Uterus (tissue), 4 donors: ENCODE results near the gene NUTM2A. TPM values are rescaled to one million over a fixed set of nuclear protein-coding genes. Genes with fewer than 3 reads are reported as not detected.
"Not testable (repeated sequence)": the region's sequence is repeated elsewhere in the genome, so short reads cannot be mapped to it uniquely, and the experiment has no call there.

ENCODE experiments used
- DNase-seq, 2 donors: peaks; one replicate each; pipeline ENCODE4 v3.0.0-alpha.2; 2019 to 2020
- H3K27ac ChIP-seq, 2 donors: fragments of 200-600 bp; sonication (generic); 1 replicate in 1 of 2; 2 replicates in 1 of 2; pipeline ENCODE4 v1.5.1; 2016 to 2018
- H3K27me3 ChIP-seq, 2 donors: fragments of 200-600 bp; sonication (generic); one replicate each; pipeline ENCODE4 v1.5.1; 2018 to 2019; ENCODE audit warnings: control low read depth in 1 of 2
- H3K36me3 ChIP-seq, 2 donors: fragments of 200-600 bp; sonication (generic); one replicate each; pipeline ENCODE4 v1.5.1; 2019; ENCODE audit warnings: control low read depth in 1 of 2
- H3K4me1 ChIP-seq, 2 donors: fragments of 200-600 bp; sonication (generic); one replicate each; pipeline ENCODE4 v1.5.1; 2018 to 2019; ENCODE audit warnings: control low read depth in 1 of 2
- H3K4me3 ChIP-seq, 2 donors: fragments of 200-600 bp; sonication (generic); 1 replicate in 1 of 2; 2 replicates in 1 of 2; pipeline ENCODE4 v1.5.1; 2018 to 2019; ENCODE audit warnings: mild to moderate bottlenecking in 1 of 2
- H3K9me3 ChIP-seq, 2 donors: fragments of 200-600 bp; sonication (generic); one replicate each; pipeline ENCODE4 v1.5.1; 2019; ENCODE audit warnings: control low read depth in 1 of 2
- intact Hi-C: fragments of 100-400 bp; cut with DNase I; formaldehyde crosslinking; loops from one replicate; pipeline ENCODE4 v1.15.1; 2023; ENCODE audit warnings: low total_unique reads
- total RNA-seq, 4 donors: library from RNA; depleted of rRNA in 3 of 4; stranded (reverse); fragments of >200 nt in 3 of 4; gene quantifications; one replicate each; pipeline versions ENCODE4 v1.1.0 to v1.2.4, GENCODE V29; 2014 to 2023
- donor health status: DM: yes; HTN: yes; CAD: no.

The NUTM2A gene
- total RNA-seq = 1 to 10 TPM in 2 of 4 donors, not detected in 2; 1.1 to 1.2 TPM

- H3K27ac ChIP-seq, H3K4me3 ChIP-seq, H3K27me3 ChIP-seq, intact Hi-C loops, H3K4me1 ChIP-seq, H3K36me3 ChIP-seq, H3K9me3 ChIP-seq, DNase-seq: not testable (repeated sequence)
These were observed at the start of gene NUTM2A for GRCh38 chr10:87225148-87225547. Gene NUTM2A, plus strand, starts transcription at chr10:87225448. Its CDS starts 383 bp downstream, at chr10:87225831.

GRCh38 chr10:87177587-87177986 is 47.7 kb upstream of the NUTM2A start:
- DNase-seq, H3K27ac ChIP-seq, H3K27me3 ChIP-seq, intact Hi-C loops, H3K9me3 ChIP-seq, H3K36me3 ChIP-seq, H3K4me1 ChIP-seq, H3K4me3 ChIP-seq: not testable (repeated sequence)

- H3K4me1 ChIP-seq, intact Hi-C loops, H3K9me3 ChIP-seq, H3K27ac ChIP-seq, H3K27me3 ChIP-seq, H3K36me3 ChIP-seq, DNase-seq, H3K4me3 ChIP-seq: not testable (repeated sequence)
These were observed 40.8 kb upstream of the NUTM2A start for GRCh38 chr10:87184421-87184820.

GRCh38 chr10:87186016-87186415 is 39.2 kb upstream of the NUTM2A start:
- H3K4me1 ChIP-seq, H3K9me3 ChIP-seq, intact Hi-C loops, DNase-seq, H3K4me3 ChIP-seq, H3K27ac ChIP-seq, H3K27me3 ChIP-seq, H3K36me3 ChIP-seq: not testable (repeated sequence)

- intact Hi-C loops, H3K4me1 ChIP-seq, H3K27me3 ChIP-seq, H3K27ac ChIP-seq, H3K9me3 ChIP-seq, DNase-seq, H3K36me3 ChIP-seq, H3K4me3 ChIP-seq: not testable (repeated sequence)
These were observed 37.7 kb upstream of the NUTM2A start for GRCh38 chr10:87187573-87187972.

GRCh38 chr10:87191841-87192240 is 33.4 kb upstream of the NUTM2A start:
- H3K27me3 ChIP-seq, H3K4me3 ChIP-seq, DNase-seq, intact Hi-C loops, H3K27ac ChIP-seq, H3K4me1 ChIP-seq, H3K9me3 ChIP-seq, H3K36me3 ChIP-seq: not testable (repeated sequence)

GRCh38 chr10:87200924-87201323 is 24.3 kb upstream of the NUTM2A start:
- H3K4me3 ChIP-seq, intact Hi-C loops: not testable (repeated sequence)
- peak; percentile 33 to 49 for DNase-seq

GRCh38 chr10:87204801-87205200 is 20.4 kb upstream of the NUTM2A start:
- DNase-seq, H3K4me3 ChIP-seq, H3K4me1 ChIP-seq, H3K36me3 ChIP-seq, H3K9me3 ChIP-seq, intact Hi-C loops, H3K27me3 ChIP-seq: not testable (repeated sequence)
- peak overlapping the region; percentile 82 to 86 for H3K27ac ChIP-seq

More at GRCh38 chr10:87200924-87201323, 24.3 kb upstream of the NUTM2A start:
- not testable (repeated sequence) for H3K27me3 ChIP-seq, H3K9me3 ChIP-seq, H3K4me1 ChIP-seq, H3K27ac ChIP-seq, H3K36me3 ChIP-seq

GRCh38 chr10:87206922-87207321 is 18.3 kb upstream of the NUTM2A start:
- intact Hi-C loops, H3K9me3 ChIP-seq, H3K36me3 ChIP-seq, H3K27me3 ChIP-seq, H3K4me1 ChIP-seq, H3K4me3 ChIP-seq, DNase-seq: not testable (repeated sequence)
- H3K27ac ChIP-seq = peak overlapping the region in 1 of 2 donors; percentile 49

- H3K27me3 ChIP-seq, H3K9me3 ChIP-seq, DNase-seq, H3K36me3 ChIP-seq, intact Hi-C loops, H3K27ac ChIP-seq, H3K4me3 ChIP-seq, H3K4me1 ChIP-seq: not testable (repeated sequence)
These were observed 14.9 kb upstream of the NUTM2A start for GRCh38 chr10:87210309-87210708.

- DNase-seq, H3K27me3 ChIP-seq, H3K9me3 ChIP-seq, H3K27ac ChIP-seq, H3K4me1 ChIP-seq, intact Hi-C loops, H3K36me3 ChIP-seq, H3K4me3 ChIP-seq: not testable (repeated sequence)
These were observed 13.4 kb upstream of the NUTM2A start for GRCh38 chr10:87211848-87212247.

- DNase-seq, intact Hi-C loops: not testable (repeated sequence)
These were observed 12.0 kb upstream of the NUTM2A start for GRCh38 chr10:87213150-87213765.

GRCh38 chr10:87213806-87214205 is 11.4 kb upstream of the NUTM2A start:
- DNase-seq, intact Hi-C loops, H3K36me3 ChIP-seq, H3K4me1 ChIP-seq, H3K9me3 ChIP-seq, H3K4me3 ChIP-seq, H3K27me3 ChIP-seq, H3K27ac ChIP-seq: not testable (repeated sequence)

More at GRCh38 chr10:87213150-87213765, 12.0 kb upstream of the NUTM2A start:
- H3K4me1 ChIP-seq, H3K27me3 ChIP-seq, H3K4me3 ChIP-seq, H3K27ac ChIP-seq, H3K9me3 ChIP-seq, H3K36me3 ChIP-seq: not testable (repeated sequence)

- H3K27ac ChIP-seq, DNase-seq, intact Hi-C loops: not testable (repeated sequence)
These were observed 9.1 kb upstream of the NUTM2A start for GRCh38 chr10:87216120-87216519.

More at GRCh38 chr10:87216120-87216519, 9.1 kb upstream of the NUTM2A start:
- not testable (repeated sequence) for H3K4me1 ChIP-seq, H3K36me3 ChIP-seq, H3K4me3 ChIP-seq, H3K9me3 ChIP-seq, H3K27me3 ChIP-seq
